ENCODE measurements around the gene ING3. TPM values are rescaled to one million over a fixed set of nuclear protein-coding genes. Genes with fewer than 3 reads are reported as not detected.

Gene ING3
- total and polyA plus RNA-seq, 9 of the 15 experiments (the other 6 are each of a cell fraction or from before 2014, with no cell fraction given), result 22.8 to 233 (median 50.4) TPM

- TF ChIP-seq, protein P1, sequence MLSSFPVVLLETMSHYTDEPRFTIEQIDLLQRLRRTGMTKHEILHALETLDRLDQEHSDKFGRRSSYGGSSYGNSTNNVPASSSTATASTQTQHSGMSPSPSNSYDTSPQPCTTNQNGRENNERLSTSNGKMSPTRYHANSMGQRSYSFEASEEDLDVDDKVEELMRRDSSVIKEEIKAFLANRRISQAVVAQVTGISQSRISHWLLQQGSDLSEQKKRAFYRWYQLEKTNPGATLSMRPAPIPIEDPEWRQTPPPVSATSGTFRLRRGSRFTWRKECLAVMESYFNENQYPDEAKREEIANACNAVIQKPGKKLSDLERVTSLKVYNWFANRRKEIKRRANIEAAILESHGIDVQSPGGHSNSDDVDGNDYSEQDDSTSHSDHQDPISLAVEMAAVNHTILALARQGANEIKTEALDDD (IDR thresholded peaks at IDR 0.05), result 0 out of 2 replicates have a peak, but pooled peaks have one; percentile 25
- TF ChIP-seq HNRNPH1 (optimal IDR thresholded peaks at IDR 0.05; ENCODE audit: low read depth, low read length), result no peak
- no peak for TF ChIP-seq HDAC2 (IDR thresholded peaks at IDR 0.05)
- no peak for TF ChIP-seq L3MBTL2 (IDR thresholded peaks at IDR 0.05)
- no peak for TF ChIP-seq MYNN (IDR thresholded peaks at IDR 0.05)
- no peak for TF ChIP-seq MYNN (CRISPR knock-in tag; IDR thresholded peaks at IDR 0.05)
- peak; percentile 44; the same call in 1 of the 2 replicates for TF ChIP-seq GATAD2B (IDR thresholded peaks at IDR 0.05; ENCODE audit: borderline replicate concordance)
- no peak for TF ChIP-seq SMC3 (conservative IDR thresholded peaks at IDR 0.05; ENCODE audit: insufficient read depth, low read depth, low read length)
- TF ChIP-seq ZNF609 (CRISPR knock-in tag; IDR thresholded peaks at IDR 0.05; ENCODE audit: borderline replicate concordance), result no peak
- TF ChIP-seq CBFA2T3 (IDR thresholded peaks at IDR 0.05), result no peak
- no peak for TF ChIP-seq BDP1 (IDR thresholded peaks at IDR 0.05; ENCODE audit: insufficient read depth, insufficient read length)
- no peak for TF ChIP-seq ZNF175 (CRISPR knock-in tag; IDR thresholded peaks at IDR 0.05; ENCODE audit: low read depth)
- TF ChIP-seq, protein P2, sequence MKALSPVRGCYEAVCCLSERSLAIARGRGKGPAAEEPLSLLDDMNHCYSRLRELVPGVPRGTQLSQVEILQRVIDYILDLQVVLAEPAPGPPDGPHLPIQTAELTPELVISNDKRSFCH (CRISPR knock-in tag; IDR thresholded peaks at IDR 0.05), result no peak
- TF ChIP-seq, protein P2 (tag; IDR thresholded peaks at IDR 0.05), result no peak
- TF ChIP-seq EWSR1 (IDR thresholded peaks at IDR 0.05; ENCODE audit: borderline replicate concordance, low read depth, partially characterized antibody), result no peak
- TF ChIP-seq, protein P3, sequence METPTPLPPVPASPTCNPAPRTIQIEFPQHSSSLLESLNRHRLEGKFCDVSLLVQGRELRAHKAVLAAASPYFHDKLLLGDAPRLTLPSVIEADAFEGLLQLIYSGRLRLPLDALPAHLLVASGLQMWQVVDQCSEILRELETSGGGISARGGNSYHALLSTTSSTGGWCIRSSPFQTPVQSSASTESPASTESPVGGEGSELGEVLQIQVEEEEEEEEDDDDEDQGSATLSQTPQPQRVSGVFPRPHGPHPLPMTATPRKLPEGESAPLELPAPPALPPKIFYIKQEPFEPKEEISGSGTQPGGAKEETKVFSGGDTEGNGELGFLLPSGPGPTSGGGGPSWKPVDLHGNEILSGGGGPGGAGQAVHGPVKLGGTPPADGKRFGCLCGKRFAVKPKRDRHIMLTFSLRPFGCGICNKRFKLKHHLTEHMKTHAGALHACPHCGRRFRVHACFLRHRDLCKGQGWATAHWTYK (CRISPR knock-in tag; IDR thresholded peaks at IDR 0.05), result no peak
- TF ChIP-seq FOXK1 (CRISPR knock-in tag; IDR thresholded peaks at IDR 0.05; ENCODE audit: borderline replicate concordance), result peak; percentile 45; the same call in 1 of the 2 replicates
- no peak for TF ChIP-seq ZNF311 (CRISPR knock-in tag; IDR thresholded peaks at IDR 0.05)
- no peak for TF ChIP-seq TCF3 (CRISPR knock-in tag; IDR thresholded peaks at IDR 0.05)
- no peak for TF ChIP-seq ZNF41 (CRISPR knock-in tag; conservative IDR thresholded peaks at IDR 0.05)
- no peak for TF ChIP-seq PTBP1 (IDR thresholded peaks at IDR 0.05; ENCODE audit: low read depth, low read length)
- TF ChIP-seq KDM5B (IDR thresholded peaks at IDR 0.05; ENCODE audit: insufficient replicate concordance, low read depth, low read length), result no peak
- peak; percentile 2 for TF ChIP-seq EP300 (IDR thresholded peaks at IDR 0.05; ENCODE audit: low read length)
Observed at GRCh38 chr7:120993553-120994191, 43.1 kb downstream of the ING3 start (continued).
